G401.6 (cell line): ENCODE results near the gene B9D1.
"Not testable (repeated sequence)": the region's sequence is repeated elsewhere in the genome, so short reads cannot be mapped to it uniquely, and the experiment has no call there.

Experiments
- FAIRE-seq: peaks from 2 replicates; lab custom pipeline; 2012; peaks lifted over from hg19 to GRCh38; lab: Jason Lieb, UNC

B9D1 gene

GRCh38 chr17:19357761-19358160 lies 4.8 kb downstream of the B9D1 start:
- FAIRE-seq: no peak

- FAIRE-seq: no peak
Measured at GRCh38 chr17:19357351-19357750, 5.2 kb downstream of the B9D1 start.

- no peak for FAIRE-seq
Measured at GRCh38 chr17:19354748-19355147, 7.8 kb downstream of the B9D1 start.

GRCh38 chr17:19353401-19353800 lies 9.1 kb downstream of the B9D1 start:
- not testable (repeated sequence) for FAIRE-seq

- no peak for FAIRE-seq
Measured at GRCh38 chr17:19348806-19349205, 13.7 kb downstream of the B9D1 start.

- FAIRE-seq: no peak
Measured at GRCh38 chr17:19348081-19348650, 14.4 kb downstream of the B9D1 start.

- FAIRE-seq: no peak
Measured at GRCh38 chr17:19347323-19348080, 15.0 kb downstream of the B9D1 start.

- no peak for FAIRE-seq
Measured at GRCh38 chr17:19346351-19347255, 15.9 kb downstream of the B9D1 start.

- FAIRE-seq: no peak
Measured at GRCh38 chr17:19345486-19346350, 16.8 kb downstream of the B9D1 start.

- no peak for FAIRE-seq
Measured at GRCh38 chr17:19345067-19345460, 17.5 kb downstream of the B9D1 start.

GRCh38 chr17:19344311-19345066 lies 18.0 kb downstream of the B9D1 start:
- no peak for FAIRE-seq

- no peak for FAIRE-seq
Measured at GRCh38 chr17:19343671-19344151, 18.8 kb downstream of the B9D1 start.

GRCh38 chr17:19343256-19343630 lies 19.3 kb downstream of the B9D1 start:
- no peak for FAIRE-seq

GRCh38 chr17:19342611-19343255 lies 19.8 kb downstream of the B9D1 start:
- FAIRE-seq: no peak

GRCh38 chr17:19341641-19342610 lies 20.6 kb downstream of the B9D1 start:
- no peak for FAIRE-seq

- no peak for FAIRE-seq
Measured at GRCh38 chr17:19341211-19341631, 21.3 kb downstream of the B9D1 start.

GRCh38 chr17:19339341-19339815 lies 23.1 kb downstream of the B9D1 start:
- FAIRE-seq: no peak

- no peak for FAIRE-seq
Measured at GRCh38 chr17:19338031-19338990, 24.2 kb downstream of the B9D1 start.
